Measurements from ENCODE around the gene IL5. TPM values are rescaled to one million over a fixed set of nuclear protein-coding genes. Genes with fewer than 3 reads are reported as not detected.

Gene IL5
- total and polyA plus RNA-seq, 2 of the 13 experiments (the other 11 are each of a cell fraction or from before 2014, with no cell fraction given) = not detected

DNA sequence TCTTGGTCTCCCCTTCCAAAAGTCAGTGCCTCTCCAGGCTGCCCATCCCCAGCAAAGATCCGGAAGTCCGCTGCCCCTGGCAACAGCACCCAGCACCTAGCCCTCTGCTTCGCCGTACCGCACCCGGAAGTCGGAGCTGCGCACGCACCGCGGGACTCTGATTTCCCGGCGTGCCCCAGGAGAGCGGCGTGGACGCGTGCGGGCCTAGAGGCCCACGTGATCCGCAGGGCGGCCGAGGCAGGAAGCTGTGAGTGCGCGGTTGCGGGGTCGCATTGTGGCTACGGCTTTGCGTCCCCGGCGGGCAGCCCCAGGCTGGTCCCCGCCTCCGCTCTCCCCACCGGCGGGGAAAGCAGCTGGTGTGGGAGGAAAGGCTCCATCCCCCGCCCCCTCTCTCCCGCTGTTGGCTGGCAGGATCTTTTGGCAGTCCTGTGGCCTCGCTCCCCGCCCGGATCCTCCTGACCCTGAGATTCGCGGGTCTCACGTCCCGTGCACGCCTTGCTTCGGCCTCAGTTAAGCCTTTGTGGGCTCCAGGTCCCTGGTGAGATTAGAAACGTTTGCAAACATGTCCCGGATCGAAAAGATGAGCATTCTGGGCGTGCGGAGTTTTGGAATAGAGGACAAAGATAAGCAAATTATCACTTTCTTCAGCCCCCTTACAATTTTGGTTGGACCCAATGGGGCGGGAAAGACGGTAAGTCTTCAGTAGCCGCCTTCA, 13.6 kb upstream of the IL5 start, which contains the start of gene RAD50 (continued):
- peak; percentile 99 for TF ChIP-seq ZNF772 (CRISPR knock-in tag; IDR thresholded peaks at IDR 0.05)
- TF ChIP-seq STAT5B (CRISPR knock-in tag; IDR thresholded peaks at IDR 0.05) = peak; percentile 60; the same call in 1 of the 2 replicates
- TF ChIP-seq POLR2G (IDR thresholded peaks at IDR 0.05; ENCODE audit: low read depth, low read length) = peak; percentile 92
- no peak for TF ChIP-seq HIC2 (CRISPR knock-in tag; IDR thresholded peaks at IDR 0.05; ENCODE audit: low read depth)
- 0 out of 2 replicates have a peak, but pooled peaks have one; percentile 35 for TF ChIP-seq RFXANK (CRISPR knock-in tag; IDR thresholded peaks at IDR 0.05)
- peak; percentile 24 for TF ChIP-seq HNRNPH1 (optimal IDR thresholded peaks at IDR 0.05; ENCODE audit: low read depth, low read length)
- no peak; the same call in 1 of the 2 replicates for TF ChIP-seq DPF2 (CRISPR knock-in tag; IDR thresholded peaks at IDR 0.05; ENCODE audit: borderline replicate concordance, low read depth)
- peak; percentile 75; the same call in 1 of the 2 replicates for TF ChIP-seq ZNF710 (CRISPR knock-in tag; IDR thresholded peaks at IDR 0.05; ENCODE audit: borderline replicate concordance)
- peak; percentile 78; the same call in 1 of the 2 replicates for TF ChIP-seq ZNF556 (CRISPR knock-in tag; IDR thresholded peaks at IDR 0.05; ENCODE audit: borderline replicate concordance)
- TF ChIP-seq HOXA9 (CRISPR knock-in tag; IDR thresholded peaks at IDR 0.05; ENCODE audit: borderline replicate concordance) = peak; percentile 93
- peak; percentile 67; the same call in 1 of the 2 replicates for TF ChIP-seq ESRRA (CRISPR knock-in tag; IDR thresholded peaks at IDR 0.05; ENCODE audit: low read depth)
- peak; percentile 84; the same call in 1 of the 2 replicates for TF ChIP-seq RXRA (CRISPR knock-in tag; IDR thresholded peaks at IDR 0.05)
- TF ChIP-seq, protein P1, sequence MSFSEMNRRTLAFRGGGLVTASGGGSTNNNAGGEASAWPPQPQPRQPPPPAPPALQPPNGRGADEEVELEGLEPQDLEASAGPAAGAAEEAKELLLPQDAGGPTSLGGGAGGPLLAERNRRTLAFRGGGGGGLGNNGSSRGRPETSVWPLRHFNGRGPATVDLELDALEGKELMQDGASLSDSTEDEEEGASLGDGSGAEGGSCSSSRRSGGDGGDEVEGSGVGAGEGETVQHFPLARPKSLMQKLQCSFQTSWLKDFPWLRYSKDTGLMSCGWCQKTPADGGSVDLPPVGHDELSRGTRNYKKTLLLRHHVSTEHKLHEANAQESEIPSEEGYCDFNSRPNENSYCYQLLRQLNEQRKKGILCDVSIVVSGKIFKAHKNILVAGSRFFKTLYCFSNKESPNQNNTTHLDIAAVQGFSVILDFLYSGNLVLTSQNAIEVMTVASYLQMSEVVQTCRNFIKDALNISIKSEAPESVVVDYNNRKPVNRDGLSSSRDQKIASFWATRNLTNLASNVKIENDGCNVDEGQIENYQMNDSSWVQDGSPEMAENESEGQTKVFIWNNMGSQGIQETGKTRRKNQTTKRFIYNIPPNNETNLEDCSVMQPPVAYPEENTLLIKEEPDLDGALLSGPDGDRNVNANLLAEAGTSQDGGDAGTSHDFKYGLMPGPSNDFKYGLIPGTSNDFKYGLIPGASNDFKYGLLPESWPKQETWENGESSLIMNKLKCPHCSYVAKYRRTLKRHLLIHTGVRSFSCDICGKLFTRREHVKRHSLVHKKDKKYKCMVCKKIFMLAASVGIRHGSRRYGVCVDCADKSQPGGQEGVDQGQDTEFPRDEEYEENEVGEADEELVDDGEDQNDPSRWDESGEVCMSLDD (CRISPR knock-in tag; IDR thresholded peaks at IDR 0.05; ENCODE audit: borderline replicate concordance) = no peak
- no peak for TF ChIP-seq KDM6A (CRISPR knock-in tag; IDR thresholded peaks at IDR 0.05; ENCODE audit: low read depth)
- TF ChIP-seq NAIF1 (CRISPR knock-in tag; IDR thresholded peaks at IDR 0.05; ENCODE audit: borderline replicate concordance) = peak; percentile 94; the same call in 1 of the 2 replicates
- peak; percentile 82; the same call in 1 of the 2 replicates for TF ChIP-seq ZNF431 (CRISPR knock-in tag; IDR thresholded peaks at IDR 0.05; ENCODE audit: borderline replicate concordance, low read depth)
- TF ChIP-seq THAP11 (CRISPR knock-in tag; IDR thresholded peaks at IDR 0.05) = peak; percentile 93
- TF ChIP-seq ZNF30 (CRISPR knock-in tag; IDR thresholded peaks at IDR 0.05) = peak; percentile 85; the same call in 1 of the 2 replicates
- TF ChIP-seq ZNF558 (CRISPR knock-in tag; IDR thresholded peaks at IDR 0.05; ENCODE audit: borderline replicate concordance) = no peak; the same call in 1 of the 2 replicates
- TF ChIP-seq DDIT3 (CRISPR knock-in tag; IDR thresholded peaks at IDR 0.05) = no peak
- peak; percentile 97 for TF ChIP-seq CCDC6 (CRISPR knock-in tag; IDR thresholded peaks at IDR 0.05)
- peak; percentile 87 for TF ChIP-seq ZNF205 (CRISPR knock-in tag; IDR thresholded peaks at IDR 0.05)
- peak; percentile 93 for TF ChIP-seq BHLHE40 (IDR thresholded peaks at IDR 0.05; ENCODE audit: low read length)
- TF ChIP-seq SIX4 (CRISPR knock-in tag; IDR thresholded peaks at IDR 0.05) = peak; percentile 65

Data from HepG2 (cell line).